NCI-H510A treated with DMSO at 0.1 percent for 48 hours (cell line): ENCODE measurements around the gene FBXW12.
A peak's percentile ranks its signal among the peaks of the same experiment; 100 is the strongest.

Experiments used
- DNase-seq: peaks from one replicate; lab custom pipeline; 2025; lab: John Stamatoyannopoulos, UW

The FBXW12 gene

GRCh38 chr3:48423241-48423882 lies 51.3 kb downstream of the FBXW12 start:
- no peak for DNase-seq

- DNase-seq, result no peak
These were observed 52.1 kb downstream of the FBXW12 start for GRCh38 chr3:48423883-48424695.

GRCh38 chr3:48425281-48425812 lies 53.3 kb downstream of the FBXW12 start:
- DNase-seq, result no peak

- no peak for DNase-seq
These were observed 54.4 kb downstream of the FBXW12 start for GRCh38 chr3:48426401-48426909.

GRCh38 chr3:48426944-48427629 lies 55.1 kb downstream of the FBXW12 start:
- no peak for DNase-seq

GRCh38 chr3:48427630-48427962 lies 55.6 kb downstream of the FBXW12 start:
- DNase-seq, result no peak

GRCh38 chr3:48428088-48428571 lies 56.1 kb downstream of the FBXW12 start:
- no peak for DNase-seq

- DNase-seq, result peak; percentile 17
These were observed 56.7 kb downstream of the FBXW12 start for GRCh38 chr3:48428572-48429316.

- peak; percentile 57 for DNase-seq
These were observed 57.4 kb downstream of the FBXW12 start for GRCh38 chr3:48429317-48429959.

GRCh38 chr3:48429960-48430707 lies 58.1 kb downstream of the FBXW12 start, which contains the start of gene PLXNB1:
Gene PLXNB1 (minus strand): TSS chr3:48430086. CDS start chr3:48424611, 5,475 bp downstream.
- peak; percentile 59 for DNase-seq

- DNase-seq, result no peak
These were observed 58.7 kb downstream of the FBXW12 start for GRCh38 chr3:48430708-48431101.

GRCh38 chr3:48431224-48432029 lies 59.4 kb downstream of the FBXW12 start:
- DNase-seq, result no peak

- no peak for DNase-seq
These were observed 60.7 kb downstream of the FBXW12 start for GRCh38 chr3:48432411-48433371.

GRCh38 chr3:48433472-48434118 lies 61.6 kb downstream of the FBXW12 start:
- no peak for DNase-seq

GRCh38 chr3:48434591-48435222 lies 62.7 kb downstream of the FBXW12 start:
- no peak for DNase-seq

GRCh38 chr3:48435223-48435595 lies 63.2 kb downstream of the FBXW12 start:
- DNase-seq, result no peak

- peak; percentile 81 for DNase-seq
These were observed 63.9 kb downstream of the FBXW12 start for GRCh38 chr3:48435774-48436476.
